ENCODE data around the gene RELCH. TPM values are rescaled to one million over a fixed set of nuclear protein-coding genes. Genes with fewer than 3 reads are reported as not detected.

The RELCH gene
- total RNA-seq, 1 experiment from 2014 or later = 19.5 TPM

DNA sequence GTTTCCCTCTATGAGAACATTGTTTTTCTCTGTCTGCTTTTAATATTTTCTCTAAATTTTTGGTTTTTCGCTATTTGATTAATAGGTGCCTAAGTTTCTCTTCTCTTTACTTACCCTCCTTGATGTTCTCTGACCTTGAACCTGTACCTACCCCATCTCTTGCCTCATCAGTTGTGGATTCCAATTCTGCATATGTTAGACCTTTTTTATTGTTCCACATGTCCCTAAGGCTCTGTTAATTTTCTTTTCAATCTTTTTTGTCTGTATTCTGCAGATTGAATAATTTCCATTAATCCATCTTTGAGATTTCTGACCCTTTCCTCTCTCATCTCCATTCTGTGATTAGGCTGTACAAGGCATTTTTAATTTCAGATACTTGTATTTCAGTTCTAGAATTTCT, 23.1 kb downstream of the RELCH start:
- BruUV-seq (replicated peaks) = no TSS peak
- TF ChIP-seq TCF7L2 (IDR thresholded peaks at IDR 0.05; ENCODE audit: low read depth, low read length) = no peak
- TF ChIP-seq, protein P1, sequence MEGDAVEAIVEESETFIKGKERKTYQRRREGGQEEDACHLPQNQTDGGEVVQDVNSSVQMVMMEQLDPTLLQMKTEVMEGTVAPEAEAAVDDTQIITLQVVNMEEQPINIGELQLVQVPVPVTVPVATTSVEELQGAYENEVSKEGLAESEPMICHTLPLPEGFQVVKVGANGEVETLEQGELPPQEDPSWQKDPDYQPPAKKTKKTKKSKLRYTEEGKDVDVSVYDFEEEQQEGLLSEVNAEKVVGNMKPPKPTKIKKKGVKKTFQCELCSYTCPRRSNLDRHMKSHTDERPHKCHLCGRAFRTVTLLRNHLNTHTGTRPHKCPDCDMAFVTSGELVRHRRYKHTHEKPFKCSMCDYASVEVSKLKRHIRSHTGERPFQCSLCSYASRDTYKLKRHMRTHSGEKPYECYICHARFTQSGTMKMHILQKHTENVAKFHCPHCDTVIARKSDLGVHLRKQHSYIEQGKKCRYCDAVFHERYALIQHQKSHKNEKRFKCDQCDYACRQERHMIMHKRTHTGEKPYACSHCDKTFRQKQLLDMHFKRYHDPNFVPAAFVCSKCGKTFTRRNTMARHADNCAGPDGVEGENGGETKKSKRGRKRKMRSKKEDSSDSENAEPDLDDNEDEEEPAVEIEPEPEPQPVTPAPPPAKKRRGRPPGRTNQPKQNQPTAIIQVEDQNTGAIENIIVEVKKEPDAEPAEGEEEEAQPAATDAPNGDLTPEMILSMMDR (IDR thresholded peaks at IDR 0.05) = no peak
- no peak for TF ChIP-seq POLR2AphosphoS5 (IDR thresholded peaks at IDR 0.05; ENCODE audit: low read depth, low read length)
- TF ChIP-seq, protein P2, sequence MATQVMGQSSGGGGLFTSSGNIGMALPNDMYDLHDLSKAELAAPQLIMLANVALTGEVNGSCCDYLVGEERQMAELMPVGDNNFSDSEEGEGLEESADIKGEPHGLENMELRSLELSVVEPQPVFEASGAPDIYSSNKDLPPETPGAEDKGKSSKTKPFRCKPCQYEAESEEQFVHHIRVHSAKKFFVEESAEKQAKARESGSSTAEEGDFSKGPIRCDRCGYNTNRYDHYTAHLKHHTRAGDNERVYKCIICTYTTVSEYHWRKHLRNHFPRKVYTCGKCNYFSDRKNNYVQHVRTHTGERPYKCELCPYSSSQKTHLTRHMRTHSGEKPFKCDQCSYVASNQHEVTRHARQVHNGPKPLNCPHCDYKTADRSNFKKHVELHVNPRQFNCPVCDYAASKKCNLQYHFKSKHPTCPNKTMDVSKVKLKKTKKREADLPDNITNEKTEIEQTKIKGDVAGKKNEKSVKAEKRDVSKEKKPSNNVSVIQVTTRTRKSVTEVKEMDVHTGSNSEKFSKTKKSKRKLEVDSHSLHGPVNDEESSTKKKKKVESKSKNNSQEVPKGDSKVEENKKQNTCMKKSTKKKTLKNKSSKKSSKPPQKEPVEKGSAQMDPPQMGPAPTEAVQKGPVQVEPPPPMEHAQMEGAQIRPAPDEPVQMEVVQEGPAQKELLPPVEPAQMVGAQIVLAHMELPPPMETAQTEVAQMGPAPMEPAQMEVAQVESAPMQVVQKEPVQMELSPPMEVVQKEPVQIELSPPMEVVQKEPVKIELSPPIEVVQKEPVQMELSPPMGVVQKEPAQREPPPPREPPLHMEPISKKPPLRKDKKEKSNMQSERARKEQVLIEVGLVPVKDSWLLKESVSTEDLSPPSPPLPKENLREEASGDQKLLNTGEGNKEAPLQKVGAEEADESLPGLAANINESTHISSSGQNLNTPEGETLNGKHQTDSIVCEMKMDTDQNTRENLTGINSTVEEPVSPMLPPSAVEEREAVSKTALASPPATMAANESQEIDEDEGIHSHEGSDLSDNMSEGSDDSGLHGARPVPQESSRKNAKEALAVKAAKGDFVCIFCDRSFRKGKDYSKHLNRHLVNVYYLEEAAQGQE (IDR thresholded peaks at IDR 0.05; ENCODE audit: insufficient read depth in 1 of 2, low read depth in 2 of 2, low read length in 1 of 2) = no peak
- no peak for TF ChIP-seq SIN3A (IDR thresholded peaks at IDR 0.05; ENCODE audit: borderline replicate concordance, insufficient read depth, low read depth, low read length)
- Histone ChIP-seq H3K36me3 (ENCODE audit: control insufficient read depth, insufficient read depth, low read length) (no peaks in the 10 kb centered on the region), H3K27me3 (ENCODE audit: control insufficient read depth, insufficient read depth, low read length) (no peaks in the 10 kb centered on the region), H3K9me3 (ENCODE audit: control insufficient read depth, insufficient read depth, low read depth, low read length) (no peaks in the 10 kb centered on the region), H3K4me3 (ENCODE audit: low read depth in 2 of 2, low read length in 2 of 2) (no peak overlapping the region), H3K4me1 (ENCODE audit: control insufficient read depth, insufficient read depth, low read length) (no peaks in the 10 kb centered on the region), H3K27ac (ENCODE audit: low read length) (no peak overlapping the region)
- no peak for ATAC-seq
- in situ Hi-C loops (cut with HindIII; ENCODE audit: low pct_unique_long_range_greater_than_20kb, low sequenced_read_pairs) (no loop called here), intact Hi-C loops (cut with micrococcal nuclease; ENCODE audit: unreplicated experiment) (no loop called here)
- ChIA-PET CTCF (no interaction called here), POLR2A (no interaction called here)
- DNase-seq (ENCODE audit: low read depth, low spot score) = no peak

DNA sequence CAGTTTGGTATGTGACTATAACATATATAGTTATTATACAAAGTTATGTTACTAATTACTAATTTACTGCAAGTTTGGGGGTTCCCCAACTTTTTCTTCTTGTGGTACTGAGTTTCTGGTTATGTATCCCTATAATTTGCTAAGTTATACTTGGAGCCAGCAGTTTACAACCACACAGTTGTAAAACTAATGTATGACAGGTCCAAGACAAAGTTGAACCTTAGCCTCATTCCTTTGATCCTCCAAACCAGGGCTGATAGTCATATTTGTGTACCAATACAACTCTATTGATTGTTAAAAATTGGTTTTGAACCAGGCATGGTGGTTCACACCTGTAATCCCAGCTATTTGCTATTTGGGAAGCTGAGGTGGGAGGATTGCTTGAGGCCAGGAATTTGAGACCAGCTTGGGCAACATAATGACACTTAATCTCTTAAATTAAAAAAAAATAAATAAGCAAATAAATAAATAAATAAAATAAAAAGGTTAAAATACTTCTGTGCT, 24.3 kb downstream of the RELCH start:
- H3K4me3 ChIP-seq (ENCODE audit: low read depth in 2 of 2, low read length in 2 of 2) = no peak overlapping the region
- ATAC-seq = no peak
- BruUV-seq (replicated peaks) = no TSS peak
- H3K4me1 ChIP-seq (ENCODE audit: control insufficient read depth, insufficient read depth, low read length) = no peaks in the 10 kb centered on the region
- intact Hi-C loops (cut with micrococcal nuclease; ENCODE audit: unreplicated experiment) (no loop called here), in situ Hi-C loops (cut with HindIII; ENCODE audit: low pct_unique_long_range_greater_than_20kb, low sequenced_read_pairs) (no loop called here)
- CTCF ChIA-PET = no interaction called here
- DNase-seq (ENCODE audit: low read depth, low spot score) = no peak
- no peak overlapping the region for H3K27ac ChIP-seq (ENCODE audit: low read length)
- TF ChIP-seq, protein P2 (IDR thresholded peaks at IDR 0.05; ENCODE audit: insufficient read depth in 1 of 2, low read depth in 2 of 2, low read length in 1 of 2) = no peak
- TF ChIP-seq TCF7L2 (IDR thresholded peaks at IDR 0.05; ENCODE audit: low read depth, low read length) (no peak), SIN3A (IDR thresholded peaks at IDR 0.05; ENCODE audit: borderline replicate concordance, insufficient read depth, low read depth, low read length) (no peak), POLR2AphosphoS5 (IDR thresholded peaks at IDR 0.05; ENCODE audit: low read depth, low read length) (no peak)
- TF ChIP-seq, protein P1 (IDR thresholded peaks at IDR 0.05) = no peak
- H3K9me3 ChIP-seq (ENCODE audit: control insufficient read depth, insufficient read depth, low read depth, low read length) = no peaks in the 10 kb centered on the region
- POLR2A ChIA-PET = no interaction called here
- H3K27me3 ChIP-seq (ENCODE audit: control insufficient read depth, insufficient read depth, low read length) = no peaks in the 10 kb centered on the region
- no peaks in the 10 kb centered on the region for H3K36me3 ChIP-seq (ENCODE audit: control insufficient read depth, insufficient read depth, low read length)

Data from Panc1 (cell line).